Measurements from ENCODE around the gene GLRX5. TPM values are rescaled to one million over a fixed set of nuclear protein-coding genes. Genes with fewer than 3 reads are reported as not detected.

The GLRX5 gene
- total and polyA plus RNA-seq, 2 donors (not counting 1 experiment from before 2014, with no cell fraction given) = 28.4 to 47.6 TPM

- Histone ChIP-seq H3K4me3 (replicated peaks in 1 of 4; ENCODE audit: control extremely low read depth in 1 of 4, insufficient read depth in 1 of 4, low read depth in 3 of 4, low read length in 4 of 4) (no peak overlapping the region), H3K27me3 (ENCODE audit: control insufficient read depth, insufficient read depth, low read length) (no peaks in the 10 kb centered on the region), H3K9ac (ENCODE audit: insufficient read depth, low read length) (no peak overlapping the region), H3K79me2 (ENCODE audit: control insufficient read depth, insufficient read depth, low read length) (peaks cover 47% of the 10 kb centered on the region), H3K36me3 (ENCODE audit: control insufficient read depth, insufficient read depth, low read length) (no peaks in the 10 kb centered on the region), H3K4me2 (ENCODE audit: extremely low read depth, insufficient read depth, low read length) (no peak overlapping the region), H3K27ac (ENCODE audit: insufficient read depth, low read length) (no peak overlapping the region), H3K9me3 (ENCODE audit: control insufficient read depth, insufficient read depth, low read depth, low read length) (no peaks in the 10 kb centered on the region), H4K20me1 (ENCODE audit: control insufficient read depth, extremely low read depth, insufficient read depth, low read length) (no peaks in the 10 kb centered on the region), H3K4me1 (ENCODE audit: control insufficient read depth, extremely low read depth, insufficient read depth, low read length) (peaks cover 23% of the 10 kb centered on the region), H2AFZ (ENCODE audit: low read length) (no peak overlapping the region)
- DNase-seq (ENCODE audit: low read depth in 2 of 2) = no peak
- no peak for TF ChIP-seq CTCF (conservative IDR thresholded peaks at IDR 0.05 in 1 of 2, IDR thresholded peaks at IDR 0.05 in 1 of 2; ENCODE audit: low read depth in 1 of 2, low read length in 2 of 2)
- no peak for TF ChIP-seq EZH2 (IDR thresholded peaks at IDR 0.05; ENCODE audit: low read length, missing control alignments)
Observed at GRCh38 chr14:95529216-95529615, 5.6 kb upstream of the GLRX5 start.

- peak overlapping the region in 2 of 4 experiments; percentile 26 to 67 for H3K4me3 ChIP-seq (replicated peaks in 1 of 4; ENCODE audit: control extremely low read depth in 1 of 4, insufficient read depth in 1 of 4, low read depth in 3 of 4, low read length in 4 of 4)
- peak overlapping the region; percentile 48 for H3K27ac ChIP-seq (ENCODE audit: insufficient read depth, low read length)
- H3K4me2 ChIP-seq (ENCODE audit: extremely low read depth, insufficient read depth, low read length) = peak overlapping the region; percentile 70
- H2AFZ ChIP-seq (ENCODE audit: low read length) = no peak overlapping the region
- TF ChIP-seq CTCF (conservative IDR thresholded peaks at IDR 0.05 in 1 of 2, IDR thresholded peaks at IDR 0.05 in 1 of 2; ENCODE audit: low read depth in 1 of 2, low read length in 2 of 2) (no peak), EZH2 (IDR thresholded peaks at IDR 0.05; ENCODE audit: low read length, missing control alignments) (no peak)
- peaks cover 21% of the 10 kb centered on the region for H3K4me1 ChIP-seq (ENCODE audit: control insufficient read depth, extremely low read depth, insufficient read depth, low read length)
- DNase-seq (ENCODE audit: low read depth in 2 of 2) = no peak
- no peaks in the 10 kb centered on the region for H3K36me3 ChIP-seq (ENCODE audit: control insufficient read depth, insufficient read depth, low read length)
- peaks cover 53% of the 10 kb centered on the region for H3K79me2 ChIP-seq (ENCODE audit: control insufficient read depth, insufficient read depth, low read length)
- no peaks in the 10 kb centered on the region for H3K27me3 ChIP-seq (ENCODE audit: control insufficient read depth, insufficient read depth, low read length)
- H3K9ac ChIP-seq (ENCODE audit: insufficient read depth, low read length) = no peak overlapping the region
- H3K9me3 ChIP-seq (ENCODE audit: control insufficient read depth, insufficient read depth, low read depth, low read length) = no peaks in the 10 kb centered on the region
- H4K20me1 ChIP-seq (ENCODE audit: control insufficient read depth, extremely low read depth, insufficient read depth, low read length) = no peaks in the 10 kb centered on the region
Observed at GRCh38 chr14:95530473-95531276, 4.2 kb upstream of the GLRX5 start.

GRCh38 chr14:95531473-95531872, 3.4 kb upstream of the GLRX5 start:
- Histone ChIP-seq H3K4me1 (ENCODE audit: control insufficient read depth, extremely low read depth, insufficient read depth, low read length) (peaks cover 21% of the 10 kb centered on the region), H3K27ac (ENCODE audit: insufficient read depth, low read length) (peak overlapping the region; percentile 48), H3K36me3 (ENCODE audit: control insufficient read depth, insufficient read depth, low read length) (no peaks in the 10 kb centered on the region), H3K27me3 (ENCODE audit: control insufficient read depth, insufficient read depth, low read length) (no peaks in the 10 kb centered on the region), H3K9me3 (ENCODE audit: control insufficient read depth, insufficient read depth, low read depth, low read length) (no peaks in the 10 kb centered on the region), H3K4me3 (replicated peaks in 1 of 4; ENCODE audit: control extremely low read depth in 1 of 4, insufficient read depth in 1 of 4, low read depth in 3 of 4, low read length in 4 of 4) (peak overlapping the region in 2 of 4 experiments; percentile 67 to 95), H4K20me1 (ENCODE audit: control insufficient read depth, extremely low read depth, insufficient read depth, low read length) (no peaks in the 10 kb centered on the region), H3K9ac (ENCODE audit: insufficient read depth, low read length) (no peak overlapping the region), H2AFZ (ENCODE audit: low read length) (no peak overlapping the region), H3K4me2 (ENCODE audit: extremely low read depth, insufficient read depth, low read length) (peak overlapping the region; percentile 70), H3K79me2 (ENCODE audit: control insufficient read depth, insufficient read depth, low read length) (peaks cover 61% of the 10 kb centered on the region)
- DNase-seq (ENCODE audit: low read depth in 2 of 2) = peak; percentile 85 to 95
- TF ChIP-seq CTCF (conservative IDR thresholded peaks at IDR 0.05 in 1 of 2, IDR thresholded peaks at IDR 0.05 in 1 of 2; ENCODE audit: low read depth in 1 of 2, low read length in 2 of 2) (no peak), EZH2 (IDR thresholded peaks at IDR 0.05; ENCODE audit: low read length, missing control alignments) (no peak)

Measured in fibroblast of lung (primary cell).